A673 (cell line): ENCODE results near the gene GSDMA.

Experiments used
- EZH2 ChIP-seq: fragments of 200-600 bp; sonication (generic); IDR thresholded peaks from 2 replicates; pipeline ENCODE4 v1.6.1; 2017; ENCODE audit warnings: borderline replicate concordance, low read depth, mild to moderate bottlenecking, mixed read lengths, antibody characterized with exemption, low read length; ENCODE audit not compliant: poor library complexity, severe bottlenecking
- TF ChIP-seq, protein P1 (sequence below): fragments of 300-800, 200-600 bp; sonication (generic); conservative IDR thresholded peaks from 2 replicates; pipeline ENCODE4 v1.5.1; 2017; ENCODE audit warnings: low read depth, mild to moderate bottlenecking, antibody characterized with exemption, low read length, moderate library complexity, mixed read lengths

DNA sequence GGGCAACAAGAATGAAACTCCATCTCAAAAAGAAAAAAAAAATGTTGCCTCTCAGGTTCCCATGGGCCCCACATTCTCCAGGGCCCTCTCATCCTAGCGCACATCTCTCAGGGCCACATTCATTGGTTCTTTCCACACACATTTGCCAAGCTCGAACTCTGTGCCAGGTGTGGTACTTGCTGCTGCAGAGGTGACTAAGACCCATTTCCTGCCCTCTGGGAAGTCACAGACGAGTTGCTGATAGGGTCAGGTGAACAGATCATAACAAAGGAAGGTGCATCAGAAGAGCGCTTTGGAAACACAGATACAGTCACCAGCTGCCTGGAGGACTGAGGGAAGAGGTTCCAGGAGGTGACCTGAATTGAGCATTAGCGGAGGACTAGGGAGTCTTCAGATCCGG is 1.0 kb downstream of the GSDMA start:
- TF ChIP-seq, protein P1, sequence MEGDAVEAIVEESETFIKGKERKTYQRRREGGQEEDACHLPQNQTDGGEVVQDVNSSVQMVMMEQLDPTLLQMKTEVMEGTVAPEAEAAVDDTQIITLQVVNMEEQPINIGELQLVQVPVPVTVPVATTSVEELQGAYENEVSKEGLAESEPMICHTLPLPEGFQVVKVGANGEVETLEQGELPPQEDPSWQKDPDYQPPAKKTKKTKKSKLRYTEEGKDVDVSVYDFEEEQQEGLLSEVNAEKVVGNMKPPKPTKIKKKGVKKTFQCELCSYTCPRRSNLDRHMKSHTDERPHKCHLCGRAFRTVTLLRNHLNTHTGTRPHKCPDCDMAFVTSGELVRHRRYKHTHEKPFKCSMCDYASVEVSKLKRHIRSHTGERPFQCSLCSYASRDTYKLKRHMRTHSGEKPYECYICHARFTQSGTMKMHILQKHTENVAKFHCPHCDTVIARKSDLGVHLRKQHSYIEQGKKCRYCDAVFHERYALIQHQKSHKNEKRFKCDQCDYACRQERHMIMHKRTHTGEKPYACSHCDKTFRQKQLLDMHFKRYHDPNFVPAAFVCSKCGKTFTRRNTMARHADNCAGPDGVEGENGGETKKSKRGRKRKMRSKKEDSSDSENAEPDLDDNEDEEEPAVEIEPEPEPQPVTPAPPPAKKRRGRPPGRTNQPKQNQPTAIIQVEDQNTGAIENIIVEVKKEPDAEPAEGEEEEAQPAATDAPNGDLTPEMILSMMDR, result no peak
- no peak for TF ChIP-seq EZH2
